ENCODE measurements around the gene ANO9.

DNA sequence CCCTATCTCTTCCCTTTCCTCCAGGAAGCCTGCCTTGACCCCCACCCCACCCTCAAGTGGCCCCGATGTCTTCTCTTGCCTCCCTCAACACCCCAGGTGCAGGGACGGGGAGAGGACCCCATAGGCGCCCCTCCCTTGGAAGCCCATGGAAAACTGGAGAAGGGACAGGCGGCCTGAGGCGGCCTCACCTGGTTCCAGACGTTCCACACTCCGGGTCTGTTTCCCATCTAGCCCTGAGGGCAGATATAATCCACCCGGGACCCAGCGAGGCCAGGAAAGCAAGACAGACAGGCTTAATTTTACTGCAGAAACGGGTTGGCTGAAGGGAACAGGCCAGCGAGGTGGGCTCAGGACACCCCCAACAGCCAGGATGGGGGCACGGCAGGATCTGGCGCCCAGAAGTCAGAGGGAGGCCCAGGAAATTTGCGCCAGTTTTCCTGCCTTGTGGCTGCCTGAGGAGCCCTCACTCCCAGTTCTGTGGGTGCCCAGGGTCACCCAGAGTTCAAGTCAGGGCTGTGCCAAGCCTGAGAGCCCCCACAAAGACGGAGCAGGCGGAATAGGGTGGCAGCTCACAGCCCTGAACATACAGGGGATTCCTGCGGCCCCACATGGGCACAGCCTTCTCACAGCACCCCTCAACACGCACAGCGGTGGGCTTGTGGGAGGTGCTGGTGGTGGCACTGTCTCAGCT is 24.0 kb downstream of the ANO9 start:
- no peak for TF ChIP-seq EZH2phosphoT487 (IDR thresholded peaks at IDR 0.05; ENCODE audit: insufficient read depth, low read depth)
- TF ChIP-seq EZH2 (IDR thresholded peaks at IDR 0.05; ENCODE audit: insufficient read depth, poor library complexity, severe bottlenecking) = no peak
